GM20431 (cell line): ENCODE results near the gene ZNF81.
"Not testable (repeated sequence)": the region's sequence is repeated elsewhere in the genome, so short reads cannot be mapped to it uniquely, and the experiment has no call there.

Source experiments
- in situ Hi-C: fragments of 300-500 bp; cut with MseI, MboI; formaldehyde crosslinking; loops from one replicate; pipeline ENCODE4 v1.15.0; 2020; ENCODE audit warnings: low sequenced_read_pairs; ENCODE audit not compliant: unreplicated experiment

Gene ZNF81

DNA sequence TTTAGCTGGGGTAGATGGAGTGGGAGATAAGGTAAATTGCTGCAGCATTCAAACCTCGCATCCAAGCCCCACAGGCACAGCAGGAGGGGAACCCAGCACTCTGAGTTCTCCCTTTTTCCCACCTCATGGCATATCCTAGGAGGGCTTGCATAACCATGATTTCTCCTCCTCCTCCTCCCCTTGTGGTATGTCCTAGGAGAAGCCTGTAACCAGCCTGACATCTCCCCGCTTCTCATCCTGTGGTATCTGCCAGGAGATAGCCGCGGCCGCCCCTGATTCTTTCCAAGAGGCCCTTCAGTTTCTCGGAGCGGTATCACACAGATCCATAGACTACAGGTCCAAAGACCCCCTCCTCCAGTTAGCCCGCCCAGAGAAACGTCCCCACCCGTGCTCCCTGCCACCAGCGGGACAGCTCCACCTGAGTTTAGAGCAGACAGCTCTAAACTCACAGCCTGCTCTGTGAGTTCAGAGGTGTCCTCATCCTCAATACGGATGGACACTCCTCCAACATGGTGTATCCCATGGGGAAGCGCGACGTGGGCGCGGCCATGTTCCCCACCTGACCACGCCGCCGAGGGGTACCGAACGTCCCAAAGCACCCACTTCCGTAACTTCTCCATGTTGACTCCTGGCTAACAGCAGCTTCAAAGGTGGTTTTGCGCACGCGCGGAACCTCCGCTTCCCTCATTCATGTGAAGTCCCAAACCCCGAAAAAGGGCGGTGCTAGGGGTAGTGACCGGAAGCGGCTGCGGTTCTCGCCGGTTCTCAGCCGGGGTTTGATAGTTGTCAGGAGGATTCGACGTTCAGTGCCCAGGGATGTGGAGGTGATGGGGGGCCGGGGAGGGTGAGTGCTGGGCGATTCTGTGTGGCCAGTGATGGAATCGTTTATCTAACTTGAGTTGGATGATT lies at the start of gene ZNF81:
TSS of gene ZNF81 (plus strand) at position 739 of the 909 bp plus-strand sequence. CDS start 9,366 bp downstream, outside the sequence.
- in situ Hi-C loops = loop anchor here (25.0 kb wide), 1 partner anchor 201 kb away; no protein-coding TSS in a partner anchor

GRCh38 chrX:47796433-47796906 lies 40.2 kb upstream of the ZNF81 start:
- in situ Hi-C loops = no loop called here

DNA sequence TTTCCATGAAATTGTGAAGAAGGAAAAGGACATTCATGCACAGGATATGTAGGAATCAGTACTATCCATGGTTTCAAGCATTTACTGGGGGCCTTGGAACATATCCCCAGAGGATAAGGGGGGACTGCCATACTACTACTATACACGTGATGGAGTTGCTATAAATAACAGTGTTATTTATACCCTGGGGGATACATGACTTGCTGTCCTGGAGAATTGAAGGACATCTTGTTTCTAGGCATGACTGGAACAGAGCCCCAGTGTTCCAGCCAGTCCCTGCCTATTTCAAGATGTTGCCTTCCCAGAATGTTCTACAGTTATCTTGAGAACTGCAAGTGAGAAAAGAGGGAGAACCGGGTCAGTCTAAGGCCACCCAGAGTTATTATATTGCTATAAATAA lies 39.6 kb upstream of the ZNF81 start:
- in situ Hi-C loops = no loop called here

GRCh38 chrX:47798861-47799260 lies 37.8 kb upstream of the ZNF81 start:
- in situ Hi-C loops = no loop called here

DNA sequence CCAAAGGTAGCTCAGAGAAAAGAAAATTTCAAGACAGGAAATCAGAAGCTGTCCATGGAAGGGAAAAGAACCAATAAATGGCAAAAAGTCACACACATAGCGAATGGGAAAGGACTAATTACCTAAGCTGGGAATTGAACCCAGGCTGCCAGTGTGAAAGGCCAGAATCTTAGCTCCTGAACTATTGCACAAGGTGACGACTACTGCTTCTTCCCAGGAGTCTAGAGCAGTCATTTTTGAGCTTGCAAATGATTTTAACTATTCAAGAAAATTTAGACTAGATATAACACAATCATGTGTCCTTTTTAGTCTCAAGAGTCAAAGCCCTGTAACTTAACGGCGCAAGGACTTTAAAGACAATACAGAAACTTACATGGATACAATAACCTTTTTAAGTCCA lies 34.1 kb upstream of the ZNF81 start:
- in situ Hi-C loops = no loop called here

- in situ Hi-C loops = not testable (repeated sequence)
These were observed 33.6 kb upstream of the ZNF81 start for GRCh38 chrX:47803103-47803502.

GRCh38 chrX:47804315-47804714 lies 32.4 kb upstream of the ZNF81 start:
- in situ Hi-C loops = no loop called here

DNA sequence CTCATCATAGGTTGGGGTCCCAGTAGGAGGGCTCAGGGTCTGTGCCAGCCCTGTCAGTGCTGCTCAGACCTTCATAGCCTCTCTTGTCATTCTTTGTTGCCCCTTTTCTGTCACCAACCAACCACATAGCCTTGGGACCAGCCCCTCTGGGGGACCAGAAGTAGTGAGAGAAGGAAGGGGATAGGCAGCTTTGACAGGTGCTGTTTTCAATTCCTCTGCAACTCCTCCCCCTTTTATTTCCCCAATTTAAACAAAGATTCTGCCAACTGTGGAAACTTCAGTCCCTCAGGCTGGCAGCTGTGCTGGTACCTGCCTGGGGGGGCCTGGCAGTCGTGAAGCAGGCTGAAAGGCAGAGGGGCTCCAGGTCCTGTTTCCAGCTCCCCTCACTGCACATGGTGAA lies 30.9 kb upstream of the ZNF81 start:
- in situ Hi-C loops = not testable (repeated sequence)

- in situ Hi-C loops = not testable (repeated sequence)
These were observed 30.1 kb upstream of the ZNF81 start for GRCh38 chrX:47806415-47807271.

GRCh38 chrX:47807272-47807538 lies 29.5 kb upstream of the ZNF81 start:
- in situ Hi-C loops = not testable (repeated sequence)

- in situ Hi-C loops = no loop called here
These were observed 29.2 kb upstream of the ZNF81 start for GRCh38 chrX:47807548-47807947.

- in situ Hi-C loops = no loop called here
These were observed 27.6 kb upstream of the ZNF81 start for GRCh38 chrX:47808904-47809788.

- in situ Hi-C loops = no loop called here
These were observed 21.9 kb upstream of the ZNF81 start for GRCh38 chrX:47814851-47815250.

DNA sequence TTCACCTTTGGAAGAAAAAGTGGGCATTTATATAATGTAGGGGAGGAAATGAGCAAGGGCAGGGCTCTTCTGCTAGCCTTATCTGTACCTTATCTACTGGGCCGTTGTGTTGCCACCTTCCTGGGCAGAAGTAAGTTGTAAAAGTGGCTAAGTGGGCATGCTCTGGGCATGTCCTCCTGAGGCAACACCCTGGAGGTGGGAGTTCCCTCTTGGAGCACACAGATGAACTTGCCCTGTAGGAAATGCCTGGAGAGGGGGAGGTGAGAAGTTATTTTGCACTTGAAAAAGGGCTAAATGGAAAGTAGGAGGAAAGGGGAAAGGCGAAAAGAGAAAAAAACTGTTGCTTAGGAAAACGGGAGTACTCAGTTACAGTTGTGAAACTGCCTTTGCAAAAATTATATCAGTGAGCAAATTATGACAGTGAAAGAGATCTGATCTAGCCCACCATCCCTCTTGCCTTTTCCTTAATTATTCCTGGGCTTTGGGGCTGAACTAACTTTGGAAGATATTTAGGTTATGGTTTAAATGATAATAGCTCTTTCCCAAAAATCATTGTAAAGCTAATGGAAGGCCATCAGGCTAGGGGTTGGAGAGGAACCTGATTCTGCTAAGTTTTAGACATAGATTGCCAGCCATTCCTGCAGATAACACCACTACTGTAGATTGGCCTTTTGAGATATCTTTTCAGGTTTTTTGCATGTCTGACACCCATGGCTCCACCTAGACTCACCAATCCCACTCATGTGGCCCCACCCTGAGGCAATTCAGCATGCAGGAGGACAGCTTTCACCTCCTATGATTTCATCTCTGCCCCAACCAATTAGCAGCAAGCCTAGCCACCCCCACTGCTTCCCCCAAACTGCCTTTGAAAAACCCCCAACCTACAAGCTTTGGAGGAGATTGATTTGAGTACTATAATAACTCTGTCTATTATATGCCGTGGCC lies 20.5 kb upstream of the ZNF81 start:
- in situ Hi-C loops = no loop called here

DNA sequence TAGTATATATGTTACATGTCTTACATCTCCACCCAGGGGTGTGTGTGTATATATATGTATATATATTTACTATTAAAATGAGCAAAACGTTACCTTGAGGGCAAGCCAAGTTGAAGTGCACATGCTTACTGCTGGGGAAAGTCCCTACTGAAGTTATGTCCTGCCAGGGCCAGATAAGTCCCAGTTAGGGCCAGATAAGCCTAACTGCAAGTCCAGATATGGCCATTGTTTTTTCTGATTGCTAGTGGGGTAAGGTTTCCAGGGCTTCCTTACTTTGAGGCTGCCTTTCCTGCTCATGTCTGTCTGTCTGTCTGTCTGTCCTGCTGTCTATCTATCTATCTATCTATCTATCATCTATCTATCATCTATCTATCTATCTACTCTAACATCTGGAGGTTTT lies 19.3 kb upstream of the ZNF81 start:
- in situ Hi-C loops = no loop called here

- in situ Hi-C loops = no loop called here
These were observed 18.8 kb upstream of the ZNF81 start for GRCh38 chrX:47817897-47818296.

- in situ Hi-C loops = loop anchor here (25.0 kb wide), 1 partner anchor 208 kb away; no protein-coding TSS in a partner anchor
These were observed 7.7 kb upstream of the ZNF81 start for GRCh38 chrX:47828984-47829383.

DNA sequence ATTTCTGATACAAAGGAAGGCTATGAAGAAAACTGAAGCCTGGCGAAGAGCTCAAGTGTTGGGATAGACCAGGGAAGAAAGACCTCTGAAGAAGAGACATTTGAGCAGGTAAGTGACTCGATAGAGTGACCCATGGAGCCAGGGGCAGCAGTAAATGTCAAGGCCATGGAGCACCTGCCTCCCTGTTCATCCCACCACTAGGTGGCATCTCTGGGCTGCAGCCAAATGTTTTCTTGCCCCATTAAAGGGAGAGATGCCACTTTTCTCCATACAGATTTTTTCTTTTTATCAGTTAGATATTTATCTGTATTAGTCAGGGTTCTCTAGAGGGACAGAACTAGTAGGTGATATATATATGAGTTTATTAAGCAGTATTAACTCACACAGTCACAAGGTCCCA lies 4.9 kb upstream of the ZNF81 start:
- in situ Hi-C loops = loop anchor here (25.0 kb wide), 1 partner anchor 206 kb away; no protein-coding TSS in a partner anchor

DNA sequence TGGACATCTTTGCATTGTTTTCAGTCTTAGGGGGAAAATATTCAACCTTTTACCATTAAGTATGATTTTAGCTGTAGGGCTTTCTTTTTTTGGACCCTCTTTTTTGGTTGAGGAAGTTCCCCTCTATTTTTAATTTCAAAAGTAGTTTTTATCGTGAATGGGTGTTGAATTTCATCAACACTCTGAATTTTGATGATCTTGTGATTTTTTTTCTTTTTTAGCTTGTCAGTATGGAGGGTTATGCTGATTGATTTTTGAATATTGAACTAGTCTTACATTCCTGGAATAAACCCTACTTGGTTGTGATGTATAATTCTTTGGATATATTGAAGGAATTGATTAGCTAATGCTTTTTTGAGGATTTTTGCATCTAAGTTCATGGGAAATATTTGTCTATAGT lies 1.7 kb downstream of the ZNF81 start:
- in situ Hi-C loops = loop anchor here (25.0 kb wide), 1 partner anchor 199 kb away; no protein-coding TSS in a partner anchor
